ENCODE results near the gene MYO1C.

The MYO1C gene

DNA sequence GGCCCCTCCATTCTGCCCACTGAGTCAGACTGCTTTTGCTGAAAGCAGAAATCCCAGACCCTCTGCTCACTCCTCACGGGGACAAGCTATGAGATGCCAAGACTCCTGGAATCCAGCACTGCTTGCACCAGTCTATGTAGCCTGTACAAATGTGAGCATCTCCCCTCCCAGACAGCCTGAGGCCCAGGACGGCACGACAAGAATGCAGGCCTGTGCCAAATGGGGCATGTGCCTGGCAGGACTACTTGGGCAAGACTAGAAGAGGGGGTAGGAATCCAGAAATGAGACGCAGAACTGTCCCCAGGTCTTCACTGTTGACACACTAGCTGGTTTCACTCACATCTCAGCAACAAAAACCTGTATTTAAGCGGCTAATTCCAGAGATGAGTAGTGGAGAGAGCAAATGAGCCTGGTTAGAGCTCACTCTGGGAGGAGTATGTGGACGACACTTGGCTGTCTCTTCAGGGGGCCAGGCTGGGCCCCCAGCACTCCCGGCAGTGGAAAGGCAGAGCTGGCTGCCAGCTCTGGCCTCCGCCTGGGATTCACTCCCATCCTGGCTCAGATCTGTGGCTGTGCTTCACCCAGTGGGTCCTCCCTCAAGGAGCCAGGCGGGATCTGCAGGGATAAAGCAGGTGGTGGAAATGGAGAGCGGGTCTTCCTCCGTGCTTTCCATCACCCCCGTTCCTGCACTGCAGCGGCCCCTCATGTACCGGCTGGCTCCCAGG, 2.9 kb upstream of the MYO1C start:
- H3K4me3 Mint-ChIP-seq: no peak overlapping the region
- no peaks in the 10 kb centered on the region for H3K27me3 Mint-ChIP-seq
- H3K4me1 Mint-ChIP-seq: peaks cover 26% of the 10 kb centered on the region
- peaks cover 5% of the 10 kb centered on the region for H3K36me3 Mint-ChIP-seq
- ATAC-seq: no peak
- no peak overlapping the region for H3K27ac Mint-ChIP-seq
- no peaks in the 10 kb centered on the region for H3K9me3 Mint-ChIP-seq

DNA sequence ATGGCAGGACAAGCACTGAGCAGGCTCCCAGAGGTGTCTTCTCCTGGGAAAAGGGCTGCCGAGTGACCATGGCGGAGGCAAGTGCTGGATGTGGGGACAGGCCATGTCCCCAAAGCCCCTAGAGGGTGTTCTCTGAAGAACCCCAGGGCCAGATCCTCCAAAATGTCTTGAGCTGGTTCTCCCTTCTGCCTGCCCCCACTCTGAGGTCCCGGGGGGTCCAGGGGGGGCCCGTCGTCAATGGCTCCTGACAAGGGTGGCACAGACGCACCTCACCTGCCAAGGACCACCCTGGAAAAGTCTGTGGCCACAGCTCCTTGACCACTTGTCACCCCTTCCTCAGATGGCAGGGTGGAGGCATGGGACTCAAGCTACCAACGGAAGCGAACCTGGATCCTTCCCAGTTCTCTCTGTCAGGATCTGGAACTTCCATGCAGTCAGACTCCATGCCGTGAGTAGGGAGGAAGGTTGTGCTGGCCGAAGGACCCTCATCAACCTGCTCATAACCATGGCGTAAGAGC, 2.3 kb upstream of the MYO1C start:
- H3K36me3 Mint-ChIP-seq: peaks cover 5% of the 10 kb centered on the region
- no peaks in the 10 kb centered on the region for H3K9me3 Mint-ChIP-seq
- H3K27me3 Mint-ChIP-seq: no peaks in the 10 kb centered on the region
- peaks cover 30% of the 10 kb centered on the region for H3K4me1 Mint-ChIP-seq
- H3K4me3 Mint-ChIP-seq: no peak overlapping the region
- no peak overlapping the region for H3K27ac Mint-ChIP-seq
- no peak for ATAC-seq

- Mint-ChIP-seq H3K27me3 (no peaks in the 10 kb centered on the region), H3K27ac (no peak overlapping the region), H3K36me3 (peaks cover 5% of the 10 kb centered on the region), H3K9me3 (no peaks in the 10 kb centered on the region), H3K4me1 (peaks cover 32% of the 10 kb centered on the region), H3K4me3 (no peak overlapping the region)
- ATAC-seq: no peak
Observed at GRCh38 chr17:1494203-1494602, 1.7 kb upstream of the MYO1C start.

GRCh38 chr17:1493291-1493980, 950 bp upstream of the MYO1C start:
- ATAC-seq: no peak
- Mint-ChIP-seq H3K4me1 (peaks cover 38% of the 10 kb centered on the region), H3K27me3 (no peaks in the 10 kb centered on the region), H3K27ac (no peak overlapping the region), H3K4me3 (peak overlapping the region; percentile 50), H3K36me3 (peaks cover 5% of the 10 kb centered on the region), H3K9me3 (no peaks in the 10 kb centered on the region)

GRCh38 chr17:1491443-1492248, 840 bp downstream of the MYO1C start:
- H3K9me3 Mint-ChIP-seq: no peaks in the 10 kb centered on the region
- H3K27ac Mint-ChIP-seq: peak overlapping the region; percentile 81
- H3K27me3 Mint-ChIP-seq: no peaks in the 10 kb centered on the region
- peaks cover 52% of the 10 kb centered on the region for H3K4me1 Mint-ChIP-seq
- peak overlapping the region; percentile 93 for H3K4me3 Mint-ChIP-seq
- peak; percentile 82 for ATAC-seq
- H3K36me3 Mint-ChIP-seq: peaks cover 5% of the 10 kb centered on the region

DNA sequence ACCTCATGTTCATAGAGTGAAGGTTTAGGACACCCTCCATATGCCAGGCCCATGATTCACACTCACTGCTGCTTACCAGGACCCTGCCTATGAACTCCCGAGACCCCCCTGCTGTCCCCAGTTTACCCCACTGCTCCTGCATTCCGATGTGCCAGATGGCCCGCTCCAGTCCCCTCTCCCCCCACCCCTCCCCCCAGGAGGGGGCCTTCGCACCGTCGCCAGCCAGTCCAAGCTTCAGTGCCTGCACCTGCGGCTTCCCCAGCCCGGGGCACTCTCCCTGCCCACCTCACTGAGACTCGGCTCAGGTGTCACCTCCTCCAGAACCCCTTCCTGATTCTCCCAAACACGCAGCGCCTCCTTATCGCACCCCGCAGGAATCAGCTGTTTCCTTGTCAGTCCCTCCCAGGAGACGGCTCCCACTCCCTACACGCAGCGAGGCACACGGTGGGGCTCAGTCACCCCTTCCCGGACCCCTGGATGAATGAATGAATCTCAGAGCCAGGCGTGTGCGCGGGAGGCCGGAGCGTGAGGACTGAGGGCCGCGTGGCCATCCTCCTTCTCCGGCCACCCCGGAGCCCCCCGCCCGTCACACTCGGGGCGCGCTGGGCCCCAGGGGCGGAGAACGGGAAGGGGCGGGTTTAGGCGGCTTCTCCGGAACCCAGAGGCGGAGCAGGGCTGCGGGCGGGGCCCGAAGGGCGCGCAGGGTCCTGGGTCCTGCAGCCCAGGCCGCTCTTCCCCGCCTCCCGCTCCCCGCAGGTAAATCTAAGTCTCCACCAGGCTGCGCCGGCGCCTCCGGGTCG, 1.6 kb downstream of the MYO1C start:
- peak overlapping the region; percentile 66 for H3K27ac Mint-ChIP-seq
- no peaks in the 10 kb centered on the region for H3K9me3 Mint-ChIP-seq
- peaks cover 5% of the 10 kb centered on the region for H3K36me3 Mint-ChIP-seq
- peak overlapping the region; percentile 93 for H3K4me3 Mint-ChIP-seq
- ATAC-seq: peak; percentile 80
- H3K27me3 Mint-ChIP-seq: no peaks in the 10 kb centered on the region
- H3K4me1 Mint-ChIP-seq: peaks cover 55% of the 10 kb centered on the region

- H3K27me3 Mint-ChIP-seq: no peaks in the 10 kb centered on the region
- no peaks in the 10 kb centered on the region for H3K9me3 Mint-ChIP-seq
- ATAC-seq: no peak
- H3K36me3 Mint-ChIP-seq: no peaks in the 10 kb centered on the region
- no peak overlapping the region for H3K4me3 Mint-ChIP-seq
- H3K4me1 Mint-ChIP-seq: peaks cover 68% of the 10 kb centered on the region
- H3K27ac Mint-ChIP-seq: peak overlapping the region; percentile 93
Observed at GRCh38 chr17:1488826-1489270, 3.6 kb downstream of the MYO1C start.

- Mint-ChIP-seq H3K9me3 (no peaks in the 10 kb centered on the region), H3K27ac (peak overlapping the region; percentile 93), H3K36me3 (peaks cover 5% of the 10 kb centered on the region), H3K4me3 (peak overlapping the region; percentile 80), H3K27me3 (no peaks in the 10 kb centered on the region), H3K4me1 (peaks cover 66% of the 10 kb centered on the region)
- ATAC-seq: peak; percentile 52
Observed at GRCh38 chr17:1487939-1488825, 4.3 kb downstream of the MYO1C start.

DNA sequence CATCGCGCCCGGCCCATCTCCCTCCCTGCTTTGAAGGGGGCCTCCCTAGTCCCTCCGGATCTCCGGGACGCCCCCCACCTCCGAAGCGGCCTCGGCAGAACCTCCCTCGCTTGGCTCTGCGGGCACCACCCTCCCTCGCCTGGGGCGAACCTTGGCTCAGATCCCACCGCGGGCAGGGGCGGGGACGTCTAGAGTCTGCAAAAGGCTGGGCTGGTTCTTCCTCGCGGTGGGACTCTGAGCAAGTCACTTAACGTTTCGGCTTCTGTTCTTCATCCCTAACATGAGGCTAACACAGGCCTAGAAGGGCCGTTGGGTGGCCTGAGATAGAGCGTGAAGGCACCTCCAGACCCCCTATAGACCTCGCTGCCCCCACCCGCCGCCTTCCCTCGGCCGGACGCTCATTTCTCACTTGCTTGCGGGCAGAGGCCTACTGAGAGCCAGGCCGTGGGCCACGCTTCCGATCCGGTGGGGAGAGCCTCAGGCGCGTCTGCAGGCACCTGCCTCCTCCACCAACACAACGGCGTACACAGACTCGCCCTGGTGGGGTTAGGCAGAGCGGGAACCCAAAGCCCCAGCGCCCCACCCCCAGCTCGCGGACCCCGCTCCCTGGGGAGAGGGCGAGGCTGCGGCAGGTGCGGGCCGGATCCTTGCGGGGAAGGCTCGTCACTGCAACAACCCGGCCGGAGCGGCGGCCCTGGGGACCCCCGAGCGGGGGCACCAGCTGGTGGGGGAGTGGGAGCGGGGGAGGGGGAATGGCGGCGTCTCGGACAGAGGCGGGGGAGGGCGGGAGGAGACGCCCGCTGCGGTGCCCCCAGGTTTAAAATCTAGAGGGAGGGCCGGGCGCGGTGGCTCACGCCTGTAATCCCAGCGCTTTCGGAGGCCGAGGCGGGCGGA, 5.4 kb downstream of the MYO1C start:
- H3K4me1 Mint-ChIP-seq: peaks cover 60% of the 10 kb centered on the region

GRCh38 chr17:1485423-1486376, 6.8 kb downstream of the MYO1C start:
- H3K4me1 Mint-ChIP-seq: peaks cover 60% of the 10 kb centered on the region
- peak; percentile 62 for ATAC-seq
- H3K4me3 Mint-ChIP-seq: peak overlapping the region; percentile 85

More for the DNA sequence above, 5.4 kb downstream of the MYO1C start:
- H3K9me3 Mint-ChIP-seq: no peaks in the 10 kb centered on the region
- peak overlapping the region; percentile 80 for H3K4me3 Mint-ChIP-seq
- peak; percentile 57 for ATAC-seq
- no peaks in the 10 kb centered on the region for H3K27me3 Mint-ChIP-seq
- peaks cover 14% of the 10 kb centered on the region for H3K36me3 Mint-ChIP-seq
- peak overlapping the region; percentile 93 for H3K27ac Mint-ChIP-seq

GRCh38 chr17:1484676-1485422, 7.6 kb downstream of the MYO1C start:
- Mint-ChIP-seq H3K36me3 (peaks cover 31% of the 10 kb centered on the region), H3K27me3 (no peaks in the 10 kb centered on the region), H3K4me1 (peaks cover 54% of the 10 kb centered on the region), H3K4me3 (peak overlapping the region; percentile 85), H3K9me3 (no peaks in the 10 kb centered on the region), H3K27ac (peak overlapping the region; percentile 74)
- ATAC-seq: peak; percentile 69

More at GRCh38 chr17:1485423-1486376, 6.8 kb downstream of the MYO1C start:
- H3K27me3 Mint-ChIP-seq: no peaks in the 10 kb centered on the region
- no peaks in the 10 kb centered on the region for H3K9me3 Mint-ChIP-seq
- peaks cover 27% of the 10 kb centered on the region for H3K36me3 Mint-ChIP-seq
- H3K27ac Mint-ChIP-seq: peak overlapping the region; percentile 93

All from stimulated activated memory B cell treated with anti-CD40 and anti-IgM and Interleukin-4, amounts not matched to agents 10 μg/mL and 1 μg/mL and 100 μg/mL, for 72 hours (primary cell).